GM12878 (cell line): Measurements from ENCODE around the gene ODC1. TPM values are rescaled to one million over a fixed set of nuclear protein-coding genes. Genes with fewer than 3 reads are reported as not detected.

Experiments
- ATAC-seq: fragments of 200-7000 bp; cut with Tn5 transposase; 3 replicates; pipeline ENCODE4 v1.9.1; 2020; ENCODE audit warnings: mild to moderate bottlenecking, moderate library complexity
- BruUV-seq: library from RNA; stranded (reverse); fragments of 400-500 nt; replicated peaks from 2 replicates; lab custom pipeline; 2021; lab: Mats Ljungman, UMichigan
- CTCF ChIA-PET: fragments of 300-600 bp; sonication (Branson Sonifier 250); formaldehyde crosslinking; extraction: SDS; loops from one replicate; lab custom pipeline; 2021; ENCODE audit warnings: inconsistent platforms; lab: Yijun Ruan, JAX
- POLR2A ChIA-PET: fragments of 350-600 bp; formaldehyde crosslinking; extraction: SDS; loops from one replicate; lab custom pipeline; 2021; ENCODE audit warnings: inconsistent platforms; lab: Charles Lee
- RAD21 ChIA-PET: fragments of 300-600 bp; sonication (Branson Sonifier 250); formaldehyde crosslinking; loops from one replicate; lab custom pipeline; 2023; ENCODE audit warnings: antibody characterized with exemption; ENCODE audit not compliant: unreplicated experiment; lab: Charles Lee
- SMC1A ChIA-PET: fragments of 300-600 bp; sonication (Branson Sonifier 250); formaldehyde crosslinking; loops from one replicate; lab custom pipeline; 2023; ENCODE audit not compliant: unreplicated experiment, uncharacterized antibody; lab: Charles Lee
- DNase-seq: peaks from one replicate; pipeline ENCODE4 v3.0.0-alpha.2; 2011; ENCODE audit warnings: low read depth, low spot score
- FAIRE-seq: peaks from 3 replicates; lab custom pipeline; 2011; peaks lifted over from hg19 to GRCh38; lab: Jason Lieb, UNC
- H2AFZ ChIP-seq: 2 replicates; pipeline ENCODE4 v1.6.0; 2011; ENCODE audit warnings: low read depth, low read length, control low read depth; ENCODE audit not compliant: control insufficient read depth
- H3K27ac ChIP-seq: 2 replicates; pipeline ENCODE4 v1.5.1; 2011; ENCODE audit warnings: control low read depth; ENCODE audit not compliant: control insufficient read depth, insufficient read depth
- H3K27me3 ChIP-seq, 2 experiments: replicated peaks in 1 of 2; 2 replicates each; pipeline versions ENCODE4 v1.6.0 to v1.6.1; 2011; ENCODE audit warnings: low read length in 1 of 2; ENCODE audit not compliant: control insufficient read depth in 2 of 2, insufficient read depth in 2 of 2
- H3K36me3 ChIP-seq, 2 experiments: 2 replicates each; pipeline ENCODE4 v1.5.1; 2011; ENCODE audit warnings: low read length in 1 of 2; ENCODE audit not compliant: control insufficient read depth in 2 of 2, insufficient read depth in 2 of 2
- H3K4me1 ChIP-seq: 2 replicates; pipeline ENCODE4 v1.6.1; 2011; ENCODE audit warnings: mild to moderate bottlenecking, low read length, moderate library complexity, mixed read lengths; ENCODE audit not compliant: control insufficient read depth, insufficient read depth
- H3K4me2 ChIP-seq: 2 replicates; pipeline ENCODE4 v1.6.0; 2011; ENCODE audit warnings: control low read depth; ENCODE audit not compliant: control insufficient read depth, insufficient read depth
- H3K4me3 ChIP-seq: fragments of 200-600 bp; sonication (generic); 2 replicates; pipeline ENCODE4 v1.5.1; 2016
- H3K79me2 ChIP-seq: 2 replicates; pipeline ENCODE4 v1.6.0; 2011; ENCODE audit warnings: low read length; ENCODE audit not compliant: control insufficient read depth, insufficient read depth
- H3K9ac ChIP-seq: 2 replicates; pipeline ENCODE4 v1.8.0; 2011; ENCODE audit warnings: low read length, control low read depth, mixed read lengths; ENCODE audit not compliant: control insufficient read depth, insufficient read depth
- H3K9me3 ChIP-seq: replicated peaks from 3 replicates; pipeline ENCODE4 v1.5.1; 2011; ENCODE audit warnings: mild to moderate bottlenecking, low read length; ENCODE audit not compliant: control insufficient read depth, insufficient read depth
- H4K20me1 ChIP-seq: 2 replicates; pipeline ENCODE4 v1.6.0; 2011; ENCODE audit not compliant: control insufficient read depth, insufficient read depth
- EGR1 ChIP-seq, 2 experiments: IDR thresholded peaks; 1 replicate in 1 of 2; 2 replicates in 1 of 2; pipeline ENCODE4 v1.6.1; 2011 to 2012; ENCODE audit warnings: low read depth in 2 of 2, low read length in 2 of 2, borderline replicate concordance in 1 of 2, mild to moderate bottlenecking in 1 of 2, moderate library complexity in 1 of 2
- MEF2B ChIP-seq: fragments of 450-650 bp; IDR thresholded peaks from 2 replicates; pipeline ENCODE4 v1.6.1; 2018; ENCODE audit warnings: mild to moderate bottlenecking, moderate library complexity; ENCODE audit not compliant: partially characterized antibody, poor library complexity, severe bottlenecking
- POLR2A ChIP-seq: IDR thresholded peaks from 2 replicates; pipeline ENCODE4 v1.6.1; 2011; ENCODE audit warnings: low read depth, mild to moderate bottlenecking, low read length
- WGBS: methylation state at CpG from one replicate; pipeline ENCODE4 v1.1.6; 2016; ENCODE audit warnings: low lambda C conversion rate; ENCODE audit not compliant: insufficient replicate concordance, insufficient coverage; ENCODE audit errors: missing lambda C conversion rate; 5-methylcytosine and 5-hydroxymethylcytosine counted together
- in situ Hi-C: fragments of 300-500 bp; cut with MboI; formaldehyde crosslinking; loops from 9 replicates; pipeline ENCODE4 v1.14.3; 2018; ENCODE audit warnings: mixed read lengths
- intact Hi-C: fragments of 100-400 bp; cut with micrococcal nuclease; formaldehyde crosslinking; loops from one replicate; pipeline ENCODE4 v1.14.2; 2022; ENCODE audit not compliant: unreplicated experiment
- polyA plus RNA-seq, 11 experiments: library from polyadenylated mRNA; depleted of rRNA in 4 of 11; unstranded in 6 of 11; stranded (reverse) in 5 of 11; fragments of >200 nt; fragmentation: Nextera tagmentation in 4 of 11; fragmentation: Illumina TruSeq in 1 of 11; extraction: Ambion mirVana in 4 of 11; extraction: Trizol in 1 of 11; gene quantifications; 1 replicate in 1 of 11; 2 replicates in 10 of 11; pipeline versions ENCODE4 v1.2.1 to v1.2.3, GENCODE V29; 2011 to 2016; ENCODE audit warnings: inconsistent platforms in 2 of 11, missing spikeins in 2 of 11, low read depth in 1 of 11
- total RNA-seq, 4 experiments: library from RNA; depleted of rRNA in 3 of 4; stranded (reverse); fragments of >200 nt in 3 of 4; fragmentation: Illumina TruSeq in 1 of 4; extraction: Trizol in 1 of 4; gene quantifications; 2 replicates each; pipeline versions ENCODE4 v1.2.1 to v1.2.3, GENCODE V29; 2013 to 2021
- TF ChIP-seq, protein P1 (sequence below): IDR thresholded peaks from 2 replicates; pipeline ENCODE4 v1.6.1; 2011; ENCODE audit warnings: borderline replicate concordance, low read depth, mild to moderate bottlenecking, moderate library complexity, low read length; ENCODE audit not compliant: insufficient read depth, poor library complexity, severe bottlenecking

Gene ODC1
- total and polyA plus RNA-seq, 10 of the 15 experiments (the other 5 are each of a cell fraction or from before 2014, with no cell fraction given) = 68.5 to 441 (median 340) TPM

DNA sequence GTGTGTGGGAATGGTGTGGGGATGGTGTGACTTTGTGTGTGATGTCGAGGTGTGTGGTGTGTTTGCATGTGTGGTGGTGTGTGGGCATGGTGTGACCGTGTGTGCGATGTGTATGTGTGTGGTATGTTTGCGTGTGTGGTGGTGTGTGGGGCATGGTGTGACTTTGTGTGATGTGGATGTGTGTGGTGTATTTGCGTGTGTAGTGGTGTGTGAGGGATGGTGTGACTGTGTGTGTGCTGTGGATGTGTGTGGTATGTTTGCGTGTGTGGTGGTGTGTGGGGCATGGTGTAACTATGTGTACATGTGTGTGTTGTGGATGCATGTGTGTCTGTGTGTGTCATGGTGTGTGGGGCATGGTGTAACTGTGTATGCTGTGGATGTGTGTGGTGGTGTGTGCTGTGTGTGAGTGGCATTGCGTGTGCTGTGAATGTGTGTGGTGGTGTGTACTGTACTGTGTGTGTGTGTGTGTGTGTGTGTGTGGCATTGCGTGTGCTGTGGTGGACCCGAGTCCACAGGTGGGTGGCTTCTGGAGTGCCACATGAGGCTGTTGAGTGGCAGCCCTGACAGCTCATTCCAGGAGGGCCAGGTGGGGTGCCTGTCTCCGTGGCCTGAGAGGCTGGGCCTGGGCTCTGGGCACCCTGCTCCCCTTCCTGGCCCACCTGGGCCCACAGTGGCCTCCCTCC lies 14.7 kb downstream of the ODC1 start (continued):
- TF ChIP-seq, protein P1, sequence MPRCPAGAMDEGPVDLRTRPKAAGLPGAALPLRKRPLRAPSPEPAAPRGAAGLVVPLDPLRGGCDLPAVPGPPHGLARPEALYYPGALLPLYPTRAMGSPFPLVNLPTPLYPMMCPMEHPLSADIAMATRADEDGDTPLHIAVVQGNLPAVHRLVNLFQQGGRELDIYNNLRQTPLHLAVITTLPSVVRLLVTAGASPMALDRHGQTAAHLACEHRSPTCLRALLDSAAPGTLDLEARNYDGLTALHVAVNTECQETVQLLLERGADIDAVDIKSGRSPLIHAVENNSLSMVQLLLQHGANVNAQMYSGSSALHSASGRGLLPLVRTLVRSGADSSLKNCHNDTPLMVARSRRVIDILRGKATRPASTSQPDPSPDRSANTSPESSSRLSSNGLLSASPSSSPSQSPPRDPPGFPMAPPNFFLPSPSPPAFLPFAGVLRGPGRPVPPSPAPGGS = peak; percentile 33

DNA sequence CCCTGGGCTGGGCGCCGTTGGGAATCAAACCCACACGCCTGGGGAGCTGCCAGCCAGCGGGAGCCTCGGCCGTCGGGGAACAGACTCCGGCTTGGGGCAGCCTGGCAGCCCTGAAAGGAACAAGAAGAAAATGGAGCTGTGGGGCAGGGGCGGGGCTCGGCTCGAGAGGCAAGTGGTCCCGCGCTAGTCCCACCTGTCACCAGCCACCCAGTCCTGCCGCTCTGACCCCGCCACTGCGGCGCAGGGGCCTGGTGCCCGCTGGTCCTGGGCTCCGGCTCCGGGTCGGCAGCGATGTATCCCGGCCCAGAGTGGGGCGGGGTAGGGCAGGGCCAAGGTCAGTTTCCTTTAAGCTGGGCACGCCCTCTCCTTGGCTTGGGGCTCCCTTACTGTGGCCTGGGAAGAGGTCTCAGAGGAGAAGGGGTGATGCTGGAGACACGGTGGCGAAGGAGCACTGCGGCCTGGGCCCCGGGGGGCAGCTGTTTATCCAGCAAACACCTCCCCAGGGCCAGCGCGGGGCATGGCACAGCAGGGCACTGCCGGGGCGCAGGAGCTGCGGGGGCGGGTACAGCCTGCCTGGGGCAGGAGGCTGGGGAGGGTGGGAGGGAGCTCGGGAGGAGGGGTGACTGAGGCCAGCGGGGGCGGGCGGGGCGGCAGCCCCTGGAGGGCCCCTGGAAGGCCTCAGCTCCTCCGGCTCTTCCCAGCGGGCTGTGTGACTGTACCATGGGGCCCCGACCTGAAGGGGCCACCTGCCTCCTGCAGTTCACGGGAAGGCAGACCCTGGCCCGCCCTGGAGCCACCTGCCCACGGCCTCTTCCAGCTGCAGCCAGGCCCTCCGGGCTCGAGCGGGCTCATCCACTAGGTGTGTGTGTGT lies 15.6 kb downstream of the ODC1 start:
- ATAC-seq = peak; percentile 80
- H3K4me2 ChIP-seq = peak overlapping the region; percentile 74
- 18% methylated on average over 39 of the region's 49 CpGs for WGBS
- H3K9me3 ChIP-seq = no peaks in the 10 kb centered on the region
- H3K9ac ChIP-seq = peak overlapping the region; percentile 16; the same call in 1 of the 2 replicates
- POLR2A ChIA-PET = interaction anchor here (1.2 to 1.9 kb wide), 3 partner anchors 13 to 24 kb away, joined by 3 to 11 read pairs (median 4); no protein-coding TSS in a partner anchor
- H3K4me3 ChIP-seq = peak overlapping the region; percentile 53
- no peaks in the 10 kb centered on the region for H3K79me2 ChIP-seq
- SMC1A ChIA-PET = interaction anchor here (1.1 to 4.4 kb wide), 5 partner anchors 13 to 307 kb away, joined by 3 to 84 read pairs (median 6); no protein-coding TSS in a partner anchor
- peak overlapping the region; percentile 68 for H2AFZ ChIP-seq
- TF ChIP-seq EGR1 (IDR thresholded peaks at IDR 0.05; ENCODE audit: borderline replicate concordance in 1 of 2, low read depth in 2 of 2, low read length in 2 of 2) (peak in 1 of 2 experiments; percentile 49; a peak in 1 of 3 replicates), POLR2A (peak; percentile 37; the same call in 1 of the 2 replicates), MEF2B (no peak)
- no peak for DNase-seq
- H3K27ac ChIP-seq = no peak overlapping the region
- no peak for FAIRE-seq
- peaks cover 3% of the 10 kb centered on the region; the same call in 1 of the 2 replicates for H3K4me1 ChIP-seq
- H4K20me1 ChIP-seq = no peaks in the 10 kb centered on the region
- RAD21 ChIA-PET = interaction anchor here (0.6 to 7.3 kb wide), 11 partner anchors 13 to 654 kb away, joined by 3 to 178 read pairs (median 3); partner anchors contain the start of gene ODC1
- intact Hi-C loops = loop anchor here (10.0 kb wide), 1 partner anchor 618 kb away; no protein-coding TSS in a partner anchor
- BruUV-seq = no TSS peak
- H3K27me3 ChIP-seq = no peaks in the 10 kb centered on the region
- in situ Hi-C loops = loop anchor here (10.0 kb wide), 1 partner anchor 618 kb away; no protein-coding TSS in a partner anchor
- CTCF ChIA-PET = interaction anchor here (1.0 to 9.1 kb wide), 5 partner anchors 21 to 360 kb away, joined by 4 to 166 read pairs (median 109); partner anchors contain the start of gene RRM2
- no peaks in the 10 kb centered on the region for H3K36me3 ChIP-seq
